Breast epithelium (tissue), 3 donors: Measurements from ENCODE around the gene PPFIA4.

Experiments
- POLR2A ChIP-seq: fragments of 450-650 bp; IDR thresholded peaks from one replicate; pipeline ENCODE4 v1.6.1; 2016; ENCODE audit warnings: antibody characterized with exemption, mild to moderate bottlenecking, moderate library complexity
- POLR2AphosphoS5 ChIP-seq, 3 donors: sonication (generic); formaldehyde crosslinking; IDR thresholded peaks; one replicate each; pipeline ENCODE4 v1.6.1; 2017; ENCODE audit warnings: antibody characterized with exemption in 3 of 3
- TF ChIP-seq, protein P1 (sequence below), 3 donors: fragments of 450-650 bp; IDR thresholded peaks; one replicate each; pipeline ENCODE4 v1.5.1; 2016 to 2017; ENCODE audit warnings: antibody characterized with exemption in 3 of 3, mild to moderate bottlenecking in 3 of 3, moderate library complexity in 3 of 3

- TF ChIP-seq, protein P1, sequence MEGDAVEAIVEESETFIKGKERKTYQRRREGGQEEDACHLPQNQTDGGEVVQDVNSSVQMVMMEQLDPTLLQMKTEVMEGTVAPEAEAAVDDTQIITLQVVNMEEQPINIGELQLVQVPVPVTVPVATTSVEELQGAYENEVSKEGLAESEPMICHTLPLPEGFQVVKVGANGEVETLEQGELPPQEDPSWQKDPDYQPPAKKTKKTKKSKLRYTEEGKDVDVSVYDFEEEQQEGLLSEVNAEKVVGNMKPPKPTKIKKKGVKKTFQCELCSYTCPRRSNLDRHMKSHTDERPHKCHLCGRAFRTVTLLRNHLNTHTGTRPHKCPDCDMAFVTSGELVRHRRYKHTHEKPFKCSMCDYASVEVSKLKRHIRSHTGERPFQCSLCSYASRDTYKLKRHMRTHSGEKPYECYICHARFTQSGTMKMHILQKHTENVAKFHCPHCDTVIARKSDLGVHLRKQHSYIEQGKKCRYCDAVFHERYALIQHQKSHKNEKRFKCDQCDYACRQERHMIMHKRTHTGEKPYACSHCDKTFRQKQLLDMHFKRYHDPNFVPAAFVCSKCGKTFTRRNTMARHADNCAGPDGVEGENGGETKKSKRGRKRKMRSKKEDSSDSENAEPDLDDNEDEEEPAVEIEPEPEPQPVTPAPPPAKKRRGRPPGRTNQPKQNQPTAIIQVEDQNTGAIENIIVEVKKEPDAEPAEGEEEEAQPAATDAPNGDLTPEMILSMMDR (IDR thresholded peaks at IDR 0.05): no peak
- TF ChIP-seq POLR2AphosphoS5 (IDR thresholded peaks at IDR 0.05) (no peak), POLR2A (no peak)
These were observed 21.8 kb downstream of the PPFIA4 start for GRCh38 chr1:203048086-203048485.
